IMR-90 (cell line): ENCODE measurements around the gene UXS1. TPM values are rescaled to one million over a fixed set of nuclear protein-coding genes. Genes with fewer than 3 reads are reported as not detected.

Experiments used
- ATAC-seq: fragments of 200-7000 bp; cut with Tn5 transposase; 2 replicates; pipeline ENCODE4 v1.9.1; 2020; ENCODE audit warnings: low read depth, mild to moderate bottlenecking, moderate library complexity
- BruUV-seq: library from RNA; stranded (reverse); fragments of 400-500 nt; replicated peaks from 2 replicates; lab custom pipeline; 2021; lab: Mats Ljungman, UMichigan
- CTCF ChIA-PET: fragments of 300-600 bp; formaldehyde crosslinking; extraction: SDS; loops from one replicate; lab custom pipeline; 2021; ENCODE audit warnings: antibody characterized with exemption; lab: Yijun Ruan, JAX
- POLR2A ChIA-PET: fragments of 300-600 bp; sonication (Branson Sonifier 250); formaldehyde crosslinking; loops from one replicate; lab custom pipeline; 2022; ENCODE audit warnings: antibody characterized with exemption; ENCODE audit not compliant: unreplicated experiment; lab: Charles Lee
- DNase-seq: peaks from one replicate; pipeline ENCODE4 v3.0.0; 2013
- H2AFZ ChIP-seq: replicated peaks from 2 replicates; pipeline ENCODE3; 2013; ENCODE audit warnings: low read length, mild to moderate bottlenecking; ENCODE audit not compliant: poor library complexity
- H2AK5ac ChIP-seq: 2 replicates; pipeline ENCODE4 v1.6.1; 2013; ENCODE audit warnings: low read depth, low read length, inconsistent platforms
- H2AK9ac ChIP-seq: replicated peaks from 2 replicates; pipeline ENCODE3; 2013; ENCODE audit warnings: mild to moderate bottlenecking, low read depth, low read length, moderate library complexity; ENCODE audit not compliant: poor library complexity
- H2BK120ac ChIP-seq: 2 replicates; pipeline ENCODE4 v1.6.1; 2013; ENCODE audit warnings: low read depth, low read length, inconsistent platforms
- H2BK15ac ChIP-seq: 3 replicates; pipeline ENCODE4 v1.6.1; 2013; ENCODE audit warnings: low read depth, low read length, inconsistent platforms
- H2BK20ac ChIP-seq: 2 replicates; pipeline ENCODE4 v1.6.1; 2013; ENCODE audit warnings: low read depth, mild to moderate bottlenecking, inconsistent platforms, low read length, moderate library complexity
- H2BK5ac ChIP-seq: 2 replicates; pipeline ENCODE4 v1.6.1; 2013; ENCODE audit warnings: mild to moderate bottlenecking, low read depth, low read length, inconsistent platforms; ENCODE audit not compliant: poor library complexity, severe bottlenecking
- H3K14ac ChIP-seq: replicated peaks from 2 replicates; pipeline ENCODE4 v1.6.1; 2013; ENCODE audit warnings: low read depth, low read length, inconsistent platforms
- H3K18ac ChIP-seq: 2 replicates; pipeline ENCODE4 v1.6.1; 2013; ENCODE audit warnings: low read depth, low read length, control low read depth
- H3K23ac ChIP-seq: 2 replicates; pipeline ENCODE4 v1.6.1; 2013; ENCODE audit warnings: low read depth, low read length, inconsistent platforms
- H3K27ac ChIP-seq: 2 replicates; pipeline ENCODE4 v1.5.1; 2013; ENCODE audit warnings: mild to moderate bottlenecking, control low read depth, low read length; ENCODE audit not compliant: insufficient read depth
- H3K27me3 ChIP-seq: 2 replicates; pipeline ENCODE4 v1.6.1; 2013; ENCODE audit warnings: low read length; ENCODE audit not compliant: control insufficient read depth, insufficient read depth
- H3K36me3 ChIP-seq: 2 replicates; pipeline ENCODE4 v1.6.1; 2013; ENCODE audit warnings: low read length, mixed read lengths; ENCODE audit not compliant: control insufficient read depth, insufficient read depth
- H3K4ac ChIP-seq: 2 replicates; pipeline ENCODE4 v1.6.1; 2013; ENCODE audit warnings: low read depth, low read length, inconsistent platforms
- H3K4me1 ChIP-seq: 2 replicates; pipeline ENCODE4 v1.6.1; 2013; ENCODE audit warnings: low read length, mixed read lengths; ENCODE audit not compliant: control insufficient read depth, insufficient read depth
- H3K4me2 ChIP-seq: 2 replicates; pipeline ENCODE4 v1.6.1; 2013; ENCODE audit warnings: low read depth, mild to moderate bottlenecking, control low read depth, low read length, moderate library complexity
- H3K4me3 ChIP-seq: 2 replicates; pipeline ENCODE4 v1.5.1; 2013; ENCODE audit warnings: low read depth, mild to moderate bottlenecking, control low read depth, low read length, moderate library complexity; ENCODE audit not compliant: insufficient read depth
- H3K56ac ChIP-seq: 2 replicates; pipeline ENCODE4 v1.6.1; 2013; ENCODE audit warnings: low read length, inconsistent platforms; ENCODE audit not compliant: insufficient read depth; ENCODE audit errors: extremely low read depth
- H3K79me1 ChIP-seq, 2 experiments: 2 replicates each; pipeline ENCODE4 v1.6.1; 2013; ENCODE audit warnings: low read length in 2 of 2, inconsistent platforms in 1 of 2, low read depth in 1 of 2
- H3K9ac ChIP-seq: 2 replicates; pipeline ENCODE4 v1.6.1; 2013; ENCODE audit warnings: low read depth, low read length, control low read depth
- H3K9me1 ChIP-seq: 2 replicates; pipeline ENCODE4 v1.6.1; 2013; ENCODE audit warnings: low read length, inconsistent platforms; ENCODE audit not compliant: insufficient read depth
- H3K9me3 ChIP-seq: 2 replicates; pipeline ENCODE4 v1.6.1; 2013; ENCODE audit warnings: low read length; ENCODE audit not compliant: control insufficient read depth, insufficient read depth
- H4K20me1 ChIP-seq: 2 replicates; pipeline ENCODE4 v1.6.1; 2013; ENCODE audit warnings: low read length, inconsistent platforms; ENCODE audit not compliant: insufficient read depth
- H4K5ac ChIP-seq: 2 replicates; pipeline ENCODE4 v1.6.1; 2013; ENCODE audit warnings: mild to moderate bottlenecking, low read depth, low read length, control low read depth
- H4K8ac ChIP-seq, 2 experiments: 2 replicates each; pipeline ENCODE4 v1.6.1; 2013; ENCODE audit warnings: low read depth in 2 of 2, low read length in 2 of 2, control low read depth in 1 of 2, inconsistent platforms in 1 of 2
- H4K91ac ChIP-seq: 2 replicates; pipeline ENCODE4 v1.6.1; 2013; ENCODE audit warnings: low read depth, low read length, inconsistent platforms; ENCODE audit not compliant: insufficient read depth
- BHLHE40 ChIP-seq: fragments of 150-350 bp; IDR thresholded peaks from 2 replicates; pipeline ENCODE4 v1.6.1; 2016; ENCODE audit warnings: mild to moderate bottlenecking, low read depth, low read length
- CEBPB ChIP-seq: IDR thresholded peaks from 2 replicates; pipeline ENCODE4 v1.6.1; 2012; ENCODE audit warnings: low read depth, low read length, improper control_type of control experiment
- CHD1 ChIP-seq: IDR thresholded peaks from 2 replicates; pipeline ENCODE4 v1.6.1; 2012; ENCODE audit warnings: low read depth, low read length, improper control_type of control experiment
- ELK1 ChIP-seq: fragments of 150-350 bp; IDR thresholded peaks from 2 replicates; pipeline ENCODE4 v1.6.1; 2016; ENCODE audit warnings: low read depth, mild to moderate bottlenecking, low read length, moderate library complexity, borderline replicate concordance
- FOS ChIP-seq: fragments of 150-350 bp; IDR thresholded peaks from 2 replicates; pipeline ENCODE4 v1.6.1; 2016; ENCODE audit warnings: low read depth, low read length
- MAFK ChIP-seq: IDR thresholded peaks from 2 replicates; pipeline ENCODE4 v1.6.1; 2012; ENCODE audit warnings: low read depth, low read length, improper control_type of control experiment
- MAZ ChIP-seq: IDR thresholded peaks from 2 replicates; pipeline ENCODE4 v1.6.1; 2012; ENCODE audit warnings: low read depth, mild to moderate bottlenecking, low read length, improper control_type of control experiment, moderate library complexity, borderline replicate concordance
- MXI1 ChIP-seq: IDR thresholded peaks from 2 replicates; pipeline ENCODE4 v1.6.1; 2012; ENCODE audit warnings: low read depth, mild to moderate bottlenecking, low read length, moderate library complexity, borderline replicate concordance
- NFE2L2 ChIP-seq: fragments of 150-350 bp; IDR thresholded peaks from 2 replicates; pipeline ENCODE4 v1.6.1; 2016; ENCODE audit warnings: low read depth, mild to moderate bottlenecking, low read length
- POLR2A ChIP-seq: IDR thresholded peaks from 2 replicates; pipeline ENCODE4 v1.6.1; 2012; ENCODE audit warnings: mild to moderate bottlenecking, low read depth, low read length
- RAD21 ChIP-seq: IDR thresholded peaks from 2 replicates; pipeline ENCODE4 v1.6.1; 2012; ENCODE audit warnings: low read length, improper control_type of control experiment
- RFX5 ChIP-seq: IDR thresholded peaks from 2 replicates; pipeline ENCODE4 v1.8.0; 2012; ENCODE audit warnings: low read depth, mild to moderate bottlenecking, low read length, moderate library complexity
- SMC3 ChIP-seq: fragments of 150-350 bp; IDR thresholded peaks from 2 replicates; pipeline ENCODE4 v1.6.1; 2016; ENCODE audit warnings: low read depth, mild to moderate bottlenecking, antibody characterized with exemption, low read length, moderate library complexity
- WGBS, 2 experiments: methylation state at CpG; one replicate each; pipeline versions ENCODE4 v1.1.5 to v1.1.7; 2013; ENCODE audit warnings: missing lambda C conversion rate in 2 of 2; ENCODE audit not compliant: insufficient read length in 1 of 2; ENCODE audit errors: extremely low coverage in 2 of 2; 5-methylcytosine and 5-hydroxymethylcytosine counted together
- dilution Hi-C: fragments of 300-500 bp; cut with HindIII; formaldehyde crosslinking; loops from one replicate; pipeline ENCODE4 v1.14.3; 2018; ENCODE audit warnings: low sequenced_read_pairs; ENCODE audit not compliant: unreplicated experiment
- in situ Hi-C: fragments of 300-500 bp; cut with MboI; formaldehyde crosslinking; loops from 3 replicates; pipeline ENCODE4 v1.14.3; 2019; ENCODE audit warnings: low sequenced_read_pairs, inconsistent platforms, mixed read lengths
- intact Hi-C: fragments of 100-400 bp; cut with micrococcal nuclease; formaldehyde crosslinking; loops from 2 replicates; pipeline ENCODE4 v1.10.0; 2022
- polyA plus RNA-seq, 3 experiments: library from polyadenylated mRNA; depleted of rRNA; stranded (reverse); fragments of >200 nt; gene quantifications; 2 replicates each; pipeline ENCODE4 v1.2.3, GENCODE V29; 2012; ENCODE audit warnings: low replicate concordance in 1 of 3
- total RNA-seq: library from RNA; depleted of rRNA; stranded (reverse); fragments of >200 nt; gene quantifications from 2 replicates; pipeline ENCODE4 v1.2.3, GENCODE V29; 2012
- TF ChIP-seq, protein P1 (sequence below): conservative IDR thresholded peaks from 2 replicates; pipeline ENCODE4 v1.5.1; 2012; ENCODE audit warnings: mild to moderate bottlenecking, low read depth, low read length, improper control_type of control experiment
- TF ChIP-seq, protein P2 (sequence below): fragments of 150-350 bp; IDR thresholded peaks from 2 replicates; pipeline ENCODE4 v1.6.1; 2017; ENCODE audit warnings: mild to moderate bottlenecking, antibody characterized with exemption, low read length, low read depth

UXS1 gene
- total and polyA plus RNA-seq, 2 of the 4 experiments (the other 2 are of a cell fraction) = 33.7 to 54.3 TPM

DNA sequence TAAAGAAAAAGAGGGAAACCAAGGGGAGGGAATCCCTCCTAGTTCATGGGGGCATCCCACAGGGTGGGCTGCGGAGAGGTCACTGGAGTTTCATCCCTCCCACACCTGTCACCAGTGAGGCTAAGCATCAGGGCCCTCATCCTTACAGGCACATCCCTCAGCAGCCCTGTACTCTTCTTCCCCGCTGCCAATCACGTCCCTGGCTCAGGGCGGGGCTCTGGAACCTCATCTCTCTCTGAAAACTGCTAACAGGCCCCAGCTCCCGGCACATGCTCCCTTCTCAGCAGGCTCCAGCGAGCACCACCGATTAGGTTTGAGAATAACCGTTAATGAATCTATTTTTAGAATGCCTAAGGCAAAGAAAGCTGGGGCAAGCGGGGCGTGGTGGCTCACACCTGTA lies 13.0 kb downstream of the UXS1 start:
- H4K91ac ChIP-seq = no peak overlapping the region
- 94% methylated on average over 3 of the region's 10 CpGs; no CpG with 5 or more reads in 1 of the 2 experiments for WGBS, 2 experiments
- H3K18ac ChIP-seq = no peak overlapping the region
- H3K36me3 ChIP-seq = no peaks in the 10 kb centered on the region
- no peak overlapping the region for H3K14ac ChIP-seq
- no peak for ATAC-seq
- H3K79me1 ChIP-seq = peaks cover 14 to 39% of the 10 kb centered on the region in 2 experiments; a peak in 3 of 4 replicates
- intact Hi-C loops (no loop called here), dilution Hi-C loops (no loop called here), in situ Hi-C loops (no loop called here)
- H3K9ac ChIP-seq = no peak overlapping the region
- no peak overlapping the region for H3K23ac ChIP-seq
- ChIA-PET POLR2A (no interaction called here), CTCF (no interaction called here)
- H2AK9ac ChIP-seq = no peak overlapping the region
- H3K4ac ChIP-seq = no peak overlapping the region
- H3K4me1 ChIP-seq = peaks cover 5% of the 10 kb centered on the region
- H3K4me2 ChIP-seq = no peak overlapping the region
- no peak overlapping the region for H2BK5ac ChIP-seq
- H3K27me3 ChIP-seq = no peaks in the 10 kb centered on the region
- H3K9me1 ChIP-seq = peaks cover 3% of the 10 kb centered on the region; the same call in 1 of the 2 replicates
- BruUV-seq = no TSS peak
- no peak overlapping the region for H4K5ac ChIP-seq
- no peak overlapping the region for H2BK120ac ChIP-seq
- DNase-seq = no peak
- H2AK5ac ChIP-seq = no peak overlapping the region
- H3K4me3 ChIP-seq = no peak overlapping the region
- no peak overlapping the region for H2AFZ ChIP-seq
- H2BK15ac ChIP-seq = no peak overlapping the region
- H2BK20ac ChIP-seq = no peak overlapping the region
- H4K20me1 ChIP-seq = peaks cover 21% of the 10 kb centered on the region
- no peak overlapping the region for H4K8ac ChIP-seq
- no peak for TF ChIP-seq RAD21
- TF ChIP-seq, protein P1, sequence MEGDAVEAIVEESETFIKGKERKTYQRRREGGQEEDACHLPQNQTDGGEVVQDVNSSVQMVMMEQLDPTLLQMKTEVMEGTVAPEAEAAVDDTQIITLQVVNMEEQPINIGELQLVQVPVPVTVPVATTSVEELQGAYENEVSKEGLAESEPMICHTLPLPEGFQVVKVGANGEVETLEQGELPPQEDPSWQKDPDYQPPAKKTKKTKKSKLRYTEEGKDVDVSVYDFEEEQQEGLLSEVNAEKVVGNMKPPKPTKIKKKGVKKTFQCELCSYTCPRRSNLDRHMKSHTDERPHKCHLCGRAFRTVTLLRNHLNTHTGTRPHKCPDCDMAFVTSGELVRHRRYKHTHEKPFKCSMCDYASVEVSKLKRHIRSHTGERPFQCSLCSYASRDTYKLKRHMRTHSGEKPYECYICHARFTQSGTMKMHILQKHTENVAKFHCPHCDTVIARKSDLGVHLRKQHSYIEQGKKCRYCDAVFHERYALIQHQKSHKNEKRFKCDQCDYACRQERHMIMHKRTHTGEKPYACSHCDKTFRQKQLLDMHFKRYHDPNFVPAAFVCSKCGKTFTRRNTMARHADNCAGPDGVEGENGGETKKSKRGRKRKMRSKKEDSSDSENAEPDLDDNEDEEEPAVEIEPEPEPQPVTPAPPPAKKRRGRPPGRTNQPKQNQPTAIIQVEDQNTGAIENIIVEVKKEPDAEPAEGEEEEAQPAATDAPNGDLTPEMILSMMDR = no peak
- TF ChIP-seq POLR2A = no peak
- TF ChIP-seq MAZ = no peak
- TF ChIP-seq MAFK = no peak
- no peak for TF ChIP-seq ELK1
- TF ChIP-seq CEBPB = no peak
- no peak for TF ChIP-seq NFE2L2
- TF ChIP-seq CHD1 = no peak
- TF ChIP-seq FOS = no peak
- TF ChIP-seq, protein P2, sequence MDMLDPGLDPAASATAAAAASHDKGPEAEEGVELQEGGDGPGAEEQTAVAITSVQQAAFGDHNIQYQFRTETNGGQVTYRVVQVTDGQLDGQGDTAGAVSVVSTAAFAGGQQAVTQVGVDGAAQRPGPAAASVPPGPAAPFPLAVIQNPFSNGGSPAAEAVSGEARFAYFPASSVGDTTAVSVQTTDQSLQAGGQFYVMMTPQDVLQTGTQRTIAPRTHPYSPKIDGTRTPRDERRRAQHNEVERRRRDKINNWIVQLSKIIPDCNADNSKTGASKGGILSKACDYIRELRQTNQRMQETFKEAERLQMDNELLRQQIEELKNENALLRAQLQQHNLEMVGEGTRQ = no peak
- no peak for TF ChIP-seq MXI1
- no peak for TF ChIP-seq RFX5
- TF ChIP-seq BHLHE40 = no peak
- TF ChIP-seq SMC3 = no peak
- no peaks in the 10 kb centered on the region for H3K9me3 ChIP-seq
- H3K56ac ChIP-seq = no peak overlapping the region
- H3K27ac ChIP-seq = no peak overlapping the region
